ENCODE results near the gene DSCAM. TPM values are rescaled to one million over a fixed set of nuclear protein-coding genes. Genes with fewer than 3 reads are reported as not detected.

DSCAM gene
- total RNA-seq, 1 donor = not detected

GRCh38 chr21:40231979-40232378, 615.0 kb downstream of the DSCAM start:
- DNase-seq (ENCODE audit: low read depth) = no peak
- no peak for TF ChIP-seq CTCF (IDR thresholded peaks at IDR 0.05; ENCODE audit: insufficient read depth, low read depth, low read length)
- H3K4me3 ChIP-seq (ENCODE audit: low read depth, low read length) = no peak overlapping the region

GRCh38 chr21:40227096-40227495, 619.9 kb downstream of the DSCAM start:
- TF ChIP-seq CTCF (IDR thresholded peaks at IDR 0.05; ENCODE audit: insufficient read depth, low read depth, low read length) = no peak
- no peak overlapping the region for H3K4me3 ChIP-seq (ENCODE audit: low read depth, low read length)
- DNase-seq (ENCODE audit: low read depth) = no peak

- no peak for DNase-seq (ENCODE audit: low read depth)
- H3K4me3 ChIP-seq (ENCODE audit: low read depth, low read length) = no peak overlapping the region
- no peak for TF ChIP-seq CTCF (IDR thresholded peaks at IDR 0.05; ENCODE audit: insufficient read depth, low read depth, low read length)
These were observed 631.0 kb downstream of the DSCAM start for GRCh38 chr21:40215941-40216340.

GRCh38 chr21:40210251-40210650, 636.7 kb downstream of the DSCAM start:
- no peak for DNase-seq (ENCODE audit: low read depth)
- TF ChIP-seq CTCF (IDR thresholded peaks at IDR 0.05; ENCODE audit: insufficient read depth, low read depth, low read length) = no peak
- no peak overlapping the region for H3K4me3 ChIP-seq (ENCODE audit: low read depth, low read length)

- no peak overlapping the region for H3K4me3 ChIP-seq (ENCODE audit: low read depth, low read length)
- TF ChIP-seq CTCF (IDR thresholded peaks at IDR 0.05; ENCODE audit: insufficient read depth, low read depth, low read length) = no peak
- no peak for DNase-seq (ENCODE audit: low read depth)
These were observed 638.0 kb downstream of the DSCAM start for GRCh38 chr21:40208948-40209345.

GRCh38 chr21:40208206-40208947, 638.6 kb downstream of the DSCAM start:
- H3K4me3 ChIP-seq (ENCODE audit: low read depth, low read length) = no peak overlapping the region
- TF ChIP-seq CTCF (IDR thresholded peaks at IDR 0.05; ENCODE audit: insufficient read depth, low read depth, low read length) = no peak
- DNase-seq (ENCODE audit: low read depth) = no peak

- no peak for TF ChIP-seq CTCF (IDR thresholded peaks at IDR 0.05; ENCODE audit: insufficient read depth, low read depth, low read length)
- DNase-seq (ENCODE audit: low read depth) = no peak
- H3K4me3 ChIP-seq (ENCODE audit: low read depth, low read length) = no peak overlapping the region
These were observed 646.0 kb downstream of the DSCAM start for GRCh38 chr21:40200946-40201345.
